ENCODE results near the gene A1CF.
"Not testable (repeated sequence)": the region's sequence is repeated elsewhere in the genome, so short reads cannot be mapped to it uniquely, and the experiment has no call there.

DNA sequence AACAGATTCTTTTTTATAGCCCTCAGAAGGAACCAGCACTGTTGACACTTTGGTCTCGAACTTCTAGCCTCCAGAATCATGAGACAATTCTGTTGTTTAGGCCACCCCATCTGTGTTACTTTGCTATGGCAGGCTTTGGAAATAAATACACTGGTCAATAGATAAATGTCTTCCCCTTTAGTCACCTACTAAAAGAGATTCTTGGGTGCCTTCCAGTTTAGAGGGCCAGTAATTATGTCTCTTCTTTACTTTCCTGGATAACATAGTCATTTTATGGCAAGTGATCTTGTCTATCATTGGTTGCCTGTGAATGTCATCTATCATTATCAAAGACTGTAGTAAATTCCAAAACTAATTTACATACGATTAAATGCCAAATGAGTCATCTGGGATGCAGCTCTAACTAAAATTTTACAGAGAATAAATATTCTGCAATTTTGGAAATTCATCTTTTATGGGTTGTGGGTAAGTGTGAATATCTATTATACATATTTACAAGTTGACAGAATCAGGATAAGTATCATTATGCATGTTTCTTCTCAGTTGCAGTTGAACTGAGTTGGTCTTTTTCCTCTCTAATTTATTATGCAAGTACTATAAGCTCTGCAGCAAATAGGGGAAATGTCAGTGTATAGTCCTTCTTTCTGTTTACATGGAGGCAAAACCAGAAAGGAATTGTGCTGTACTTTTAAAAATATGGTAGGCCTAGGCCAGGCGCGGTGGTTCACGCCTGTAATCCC is 118.5 kb downstream of the A1CF start:
- not testable (repeated sequence) for TF ChIP-seq CTCF (IDR thresholded peaks at IDR 0.05); REST (IDR thresholded peaks at IDR 0.05; ENCODE audit: insufficient read depth in 1 of 2, low read depth in 2 of 2, low read length in 1 of 2); POLR2AphosphoS5 (IDR thresholded peaks at IDR 0.05; ENCODE audit: low read depth, low read length); TCF7L2 (IDR thresholded peaks at IDR 0.05; ENCODE audit: low read depth, low read length); SIN3A (IDR thresholded peaks at IDR 0.05; ENCODE audit: borderline replicate concordance, insufficient read depth, low read depth, low read length)

Measured in Panc1 (cell line).